OCI-LY7 (cell line): ENCODE data around the gene DKK1. TPM values are rescaled to one million over a fixed set of nuclear protein-coding genes. Genes with fewer than 3 reads are reported as not detected.

Source experiments
- BruUV-seq: library from RNA; stranded (reverse); fragments of 400-500 nt; replicated peaks from 2 replicates; lab custom pipeline; 2021; lab: Mats Ljungman, UMichigan
- CTCF ChIA-PET: fragments of 300-600 bp; sonication (Branson Sonifier 250); formaldehyde crosslinking; loops from one replicate; lab custom pipeline; 2022; ENCODE audit warnings: antibody characterized with exemption; ENCODE audit not compliant: unreplicated experiment; lab: Charles Lee
- POLR2A ChIA-PET: fragments of 300-600 bp; sonication (Branson Sonifier 250); formaldehyde crosslinking; loops from one replicate; lab custom pipeline; 2022; ENCODE audit warnings: antibody characterized with exemption; lab: Charles Lee
- DNase-seq: peaks from one replicate; pipeline ENCODE4 v3.0.0-alpha.2; 2015; ENCODE audit warnings: low spot score
- H2AFZ ChIP-seq: fragments of 200-600 bp; sonication (generic), shearing (Covaris generic); 2 replicates; pipeline ENCODE4 v1.6.1; 2014; ENCODE audit warnings: mild to moderate bottlenecking, antibody characterized with exemption, low read length, moderate library complexity
- H3K27ac ChIP-seq: fragments of 200-600 bp; sonication (generic); 2 replicates; pipeline ENCODE4 v1.5.1; 2014; ENCODE audit warnings: mixed run types, low read depth, mild to moderate bottlenecking, moderate library complexity, low read length, inconsistent platforms; ENCODE audit not compliant: poor library complexity, severe bottlenecking
- H3K36me3 ChIP-seq: fragments of 200-600 bp; sonication (generic); 2 replicates; pipeline ENCODE4 v1.6.1; 2014; ENCODE audit warnings: mild to moderate bottlenecking, antibody characterized with exemption, low read length, moderate library complexity, mixed read lengths; ENCODE audit not compliant: insufficient read depth
- H3K4me1 ChIP-seq: fragments of 200-600 bp; sonication (generic); 2 replicates; pipeline ENCODE4 v1.5.1; 2014; ENCODE audit warnings: mild to moderate bottlenecking, low read length; ENCODE audit not compliant: insufficient read depth, poor library complexity, severe bottlenecking
- H3K4me2 ChIP-seq: fragments of 200-600 bp; sonication (generic); 2 replicates; pipeline ENCODE4 v1.6.1; 2014; ENCODE audit warnings: mild to moderate bottlenecking, low read length
- H3K4me3 ChIP-seq: fragments of 200-600 bp; sonication (generic); 2 replicates; pipeline ENCODE4 v1.5.1; 2014; ENCODE audit warnings: mild to moderate bottlenecking, low read depth, low read length; ENCODE audit not compliant: poor library complexity, severe bottlenecking
- H3K79me2 ChIP-seq: fragments of 200-600 bp; sonication (generic); 2 replicates; pipeline ENCODE4 v1.6.1; 2016; ENCODE audit warnings: low read depth, mild to moderate bottlenecking, low read length, moderate library complexity, mixed read lengths; ENCODE audit not compliant: insufficient read depth
- H3K9me2 ChIP-seq: fragments of 200-600 bp; sonication (generic); 2 replicates; pipeline ENCODE4 v1.6.1; 2016; ENCODE audit warnings: mild to moderate bottlenecking, low read length, mixed read lengths; ENCODE audit not compliant: insufficient read depth
- H3K9me3 ChIP-seq: fragments of 200-600 bp; sonication (generic); 2 replicates; pipeline ENCODE4 v1.6.1; 2014; ENCODE audit warnings: mild to moderate bottlenecking, mixed run types, low read length, mixed read lengths
- H4K20me1 ChIP-seq: fragments of 200-600 bp; sonication (generic); 2 replicates; pipeline ENCODE4 v1.6.1; 2014; ENCODE audit warnings: mild to moderate bottlenecking, antibody characterized with exemption, low read length, moderate library complexity, mixed read lengths; ENCODE audit not compliant: insufficient read depth
- EZH2phosphoT487 ChIP-seq: fragments of 200-600 bp; sonication (generic); IDR thresholded peaks from 2 replicates; pipeline ENCODE4 v1.6.1; 2018; ENCODE audit warnings: low read depth, borderline replicate concordance, mild to moderate bottlenecking, mixed run types, antibody characterized with exemption, low read length, moderate library complexity, mixed read lengths
- intact Hi-C: fragments of 100-400 bp; cut with micrococcal nuclease; formaldehyde crosslinking; loops from one replicate; pipeline ENCODE4 v1.10.0; 2022; ENCODE audit not compliant: unreplicated experiment
- total RNA-seq, 2 experiments: library from RNA; depleted of rRNA in 1 of 2; stranded (reverse); fragments of >200 nt in 1 of 2; shearing (Covaris generic) in 1 of 2; gene quantifications; 2 replicates each; pipeline ENCODE4 v1.2.3, GENCODE V29; 2014 to 2022
- TF ChIP-seq, protein P1 (sequence below): fragments of 200-600 bp; sonication (generic); conservative IDR thresholded peaks from 2 replicates; pipeline ENCODE4 v1.5.1; 2014; ENCODE audit warnings: mild to moderate bottlenecking, antibody characterized with exemption, low read length, moderate library complexity, mixed read lengths

The DKK1 gene
- total RNA-seq, 2 experiments from 2014 or later = not detected

DNA sequence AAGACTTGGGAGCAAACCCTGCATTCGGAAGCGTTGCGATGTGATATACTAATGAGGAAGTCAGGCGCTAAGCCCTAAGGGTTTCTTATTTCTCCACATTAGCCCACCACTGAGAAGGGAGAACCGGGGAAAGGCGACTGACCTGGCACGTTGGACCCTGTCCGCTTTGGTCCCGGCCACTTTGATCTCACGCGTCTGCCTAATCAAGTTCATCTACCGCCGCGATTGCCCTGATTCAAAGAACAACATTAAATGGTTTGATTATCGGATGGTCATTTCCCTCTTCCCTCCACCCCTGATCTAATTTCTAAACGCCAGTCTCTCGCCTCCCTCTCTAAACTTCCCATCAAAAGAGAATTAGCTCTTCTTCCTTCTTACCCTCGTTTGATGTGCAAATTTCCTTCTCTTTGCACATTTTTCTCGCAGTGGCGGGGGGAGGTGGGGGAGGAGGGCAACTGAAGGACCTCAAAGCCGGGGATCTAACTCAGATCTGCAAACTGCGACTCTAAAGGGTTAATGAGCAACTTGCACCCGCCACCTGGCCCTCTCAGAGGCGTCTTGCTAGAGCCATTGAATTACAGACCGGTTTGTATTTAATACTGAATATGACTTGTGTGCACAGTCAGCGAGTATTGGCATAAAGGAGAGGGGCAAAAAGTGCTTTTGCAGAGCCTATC, 687 bp upstream of the DKK1 start:
- intact Hi-C loops = no loop called here
- Histone ChIP-seq H3K4me3 (no peak overlapping the region), H2AFZ (no peak overlapping the region), H3K4me2 (no peak overlapping the region), H3K9me3 (no peaks in the 10 kb centered on the region), H3K36me3 (no peaks in the 10 kb centered on the region), H3K4me1 (no peaks in the 10 kb centered on the region), H3K27ac (no peak overlapping the region), H3K79me2 (no peaks in the 10 kb centered on the region), H4K20me1 (no peaks in the 10 kb centered on the region; the same call in 1 of the 2 replicates), H3K9me2 (no peaks in the 10 kb centered on the region)
- CTCF ChIA-PET = no interaction called here
- POLR2A ChIA-PET = interaction anchor here (0.6 to 0.7 kb wide), 3 partner anchors 28 to 1472 kb away, joined by 3 to 4 read pairs (median 4); no protein-coding TSS in a partner anchor
- BruUV-seq = no TSS peak
- TF ChIP-seq, protein P1, sequence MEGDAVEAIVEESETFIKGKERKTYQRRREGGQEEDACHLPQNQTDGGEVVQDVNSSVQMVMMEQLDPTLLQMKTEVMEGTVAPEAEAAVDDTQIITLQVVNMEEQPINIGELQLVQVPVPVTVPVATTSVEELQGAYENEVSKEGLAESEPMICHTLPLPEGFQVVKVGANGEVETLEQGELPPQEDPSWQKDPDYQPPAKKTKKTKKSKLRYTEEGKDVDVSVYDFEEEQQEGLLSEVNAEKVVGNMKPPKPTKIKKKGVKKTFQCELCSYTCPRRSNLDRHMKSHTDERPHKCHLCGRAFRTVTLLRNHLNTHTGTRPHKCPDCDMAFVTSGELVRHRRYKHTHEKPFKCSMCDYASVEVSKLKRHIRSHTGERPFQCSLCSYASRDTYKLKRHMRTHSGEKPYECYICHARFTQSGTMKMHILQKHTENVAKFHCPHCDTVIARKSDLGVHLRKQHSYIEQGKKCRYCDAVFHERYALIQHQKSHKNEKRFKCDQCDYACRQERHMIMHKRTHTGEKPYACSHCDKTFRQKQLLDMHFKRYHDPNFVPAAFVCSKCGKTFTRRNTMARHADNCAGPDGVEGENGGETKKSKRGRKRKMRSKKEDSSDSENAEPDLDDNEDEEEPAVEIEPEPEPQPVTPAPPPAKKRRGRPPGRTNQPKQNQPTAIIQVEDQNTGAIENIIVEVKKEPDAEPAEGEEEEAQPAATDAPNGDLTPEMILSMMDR = no peak
- no peak for TF ChIP-seq EZH2phosphoT487
- DNase-seq = no peak

DNA sequence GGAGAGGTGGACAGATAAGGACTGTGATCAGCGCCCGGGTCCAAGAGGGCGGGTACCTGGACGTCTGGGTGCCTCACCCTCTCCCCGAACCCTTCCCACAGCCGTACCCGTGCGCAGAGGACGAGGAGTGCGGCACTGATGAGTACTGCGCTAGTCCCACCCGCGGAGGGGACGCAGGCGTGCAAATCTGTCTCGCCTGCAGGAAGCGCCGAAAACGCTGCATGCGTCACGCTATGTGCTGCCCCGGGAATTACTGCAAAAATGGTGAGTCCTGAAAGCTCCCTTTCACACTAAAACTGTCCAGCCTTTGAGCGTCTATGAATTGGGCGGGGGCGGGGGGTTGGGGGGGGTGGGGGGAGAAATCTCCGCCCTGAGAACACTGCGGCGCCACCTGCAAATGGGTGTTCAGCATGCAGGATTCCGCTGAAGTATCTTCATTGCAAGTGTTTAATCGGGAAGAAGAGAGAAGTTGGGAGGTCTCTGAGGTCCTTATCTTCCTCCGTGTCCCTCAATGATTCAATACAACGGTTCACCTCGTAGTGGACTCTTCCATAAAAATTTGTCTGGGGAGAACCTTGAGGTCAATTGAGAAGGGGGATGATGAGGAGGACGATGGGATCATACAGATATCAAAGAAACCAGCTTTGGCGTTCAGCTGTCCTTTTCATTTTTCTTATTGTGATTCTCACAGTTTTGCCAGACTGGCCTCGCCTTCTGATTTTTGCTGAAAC, 906 bp downstream of the DKK1 start:
- intact Hi-C loops = no loop called here
- Histone ChIP-seq H4K20me1 (no peaks in the 10 kb centered on the region; the same call in 1 of the 2 replicates), H2AFZ (no peak overlapping the region), H3K9me3 (no peaks in the 10 kb centered on the region), H3K9me2 (no peaks in the 10 kb centered on the region), H3K4me1 (no peaks in the 10 kb centered on the region), H3K79me2 (no peaks in the 10 kb centered on the region), H3K4me2 (no peak overlapping the region), H3K4me3 (no peak overlapping the region), H3K27ac (no peak overlapping the region), H3K36me3 (no peaks in the 10 kb centered on the region)
- TF ChIP-seq, protein P1 = no peak
- no peak for TF ChIP-seq EZH2phosphoT487
- ChIA-PET POLR2A (no interaction called here), CTCF (no interaction called here)
- DNase-seq = no peak
- no TSS peak for BruUV-seq
